Lung (tissue), 13 donors: ENCODE measurements around the gene SLC10A7. TPM values are rescaled to one million over a fixed set of nuclear protein-coding genes. Genes with fewer than 3 reads are reported as not detected.

Experiments
- ATAC-seq: fragments of 200-7000 bp; cut with Tn5 transposase; one replicate; pipeline ENCODE4 v1.9.1; 2020; ENCODE audit warnings: moderate number of reproducible peaks; ENCODE audit not compliant: insufficient read depth, low FRiP score
- DNase-seq, 3 donors: peaks; one replicate each; pipeline ENCODE4 v3.0.0-alpha.2; 2013 to 2017
- H3K27ac ChIP-seq, 2 donors: one replicate each; pipeline ENCODE4 v1.5.1; 2013; ENCODE audit warnings: mild to moderate bottlenecking in 2 of 2, moderate library complexity in 2 of 2, control low read depth in 1 of 2, inconsistent platforms in 1 of 2, low read depth in 1 of 2, low read length in 1 of 2
- H3K27me3 ChIP-seq, 3 donors: one replicate each; pipeline ENCODE4 v1.5.1; 2013; ENCODE audit warnings: low read length in 2 of 3; ENCODE audit not compliant: control insufficient read depth in 3 of 3, insufficient read depth in 3 of 3
- H3K36me3 ChIP-seq, 4 donors: one replicate each; pipeline ENCODE4 v1.5.1; 2013; ENCODE audit warnings: low read length in 4 of 4, mild to moderate bottlenecking in 1 of 4, moderate library complexity in 1 of 4; ENCODE audit not compliant: control insufficient read depth in 4 of 4, insufficient read depth in 4 of 4
- H3K4me1 ChIP-seq, 5 donors: one replicate each; pipeline ENCODE4 v1.5.1; 2013; ENCODE audit warnings: low read length in 5 of 5, mild to moderate bottlenecking in 2 of 5, moderate library complexity in 1 of 5; ENCODE audit not compliant: control insufficient read depth in 5 of 5, insufficient read depth in 5 of 5
- H3K4me3 ChIP-seq: one replicate; pipeline ENCODE4 v1.5.1; 2013; ENCODE audit warnings: mild to moderate bottlenecking, control low read depth, moderate library complexity
- H3K9ac ChIP-seq, 2 donors: one replicate each; pipeline ENCODE4 v1.5.1; 2013; ENCODE audit warnings: low read length in 2 of 2, control low read depth in 1 of 2; ENCODE audit not compliant: insufficient read depth in 1 of 2
- H3K9me3 ChIP-seq, 4 donors: one replicate each; pipeline ENCODE4 v1.5.1; 2013; ENCODE audit warnings: low read length in 3 of 4, mild to moderate bottlenecking in 1 of 4, moderate library complexity in 1 of 4; ENCODE audit not compliant: control insufficient read depth in 4 of 4, insufficient read depth in 3 of 4
- CTCF ChIP-seq: IDR thresholded peaks from 2 replicates; pipeline ENCODE4 v1.5.1; 2012; ENCODE audit warnings: mild to moderate bottlenecking; ENCODE audit errors: control extremely low read depth, extremely low read depth
- WGBS, 2 donors: extraction: QIAGEN DNeasy Blood & Tissue Kit; methylation state at CpG; one replicate each; pipeline ENCODE4 v1.1.7; 2013; 5-methylcytosine and 5-hydroxymethylcytosine counted together
- polyA plus RNA-seq, 2 donors: library from polyadenylated mRNA; stranded (reverse); fragments of 200-250 nt; gene quantifications; one replicate each; pipeline ENCODE4 v1.2.1, GENCODE V29; 2013
- small RNA-seq: library from RNA; depleted of rRNA; stranded (forward); fragments of <200 nt; gene quantifications from one replicate; pipeline ENCODE3, GENCODE V24; 2014; ENCODE audit warnings: low replicate concordance
- total RNA-seq, 2 donors: library from RNA; depleted of rRNA in 1 of 2; stranded (reverse); fragments of >200 nt in 1 of 2; gene quantifications; one replicate each; pipeline ENCODE4 v1.2.1, GENCODE V29; 2014 to 2021
- donor health status: control.
- donor health status: control.
- donor health status: Bipolar disorder and iron deficiency.
- donor health status: healthy.
- donor health status: DM: yes; HTN: yes; CAD: no.

The SLC10A7 gene
- total and polyA plus RNA-seq, 4 donors, result 3.2 to 33.4 (median 13.3) TPM

- Histone ChIP-seq H3K27ac (no peak overlapping the region), H3K27me3 (no peaks in the 10 kb centered on the region), H3K36me3 (no peaks in the 10 kb centered on the region), H3K9me3 (no peaks in the 10 kb centered on the region), H3K4me1 (no peaks in the 10 kb centered on the region), H3K9ac (no peak overlapping the region), H3K4me3 (no peak overlapping the region)
- DNase-seq (no peak), ATAC-seq (no peak)
- 62 to 71% methylated on average over 2 of the region's 2 CpGs for WGBS, 2 donors
- no peak for TF ChIP-seq CTCF
Observed at GRCh38 chr4:146210890-146211289, 310.9 kb downstream of the SLC10A7 start.

DNA sequence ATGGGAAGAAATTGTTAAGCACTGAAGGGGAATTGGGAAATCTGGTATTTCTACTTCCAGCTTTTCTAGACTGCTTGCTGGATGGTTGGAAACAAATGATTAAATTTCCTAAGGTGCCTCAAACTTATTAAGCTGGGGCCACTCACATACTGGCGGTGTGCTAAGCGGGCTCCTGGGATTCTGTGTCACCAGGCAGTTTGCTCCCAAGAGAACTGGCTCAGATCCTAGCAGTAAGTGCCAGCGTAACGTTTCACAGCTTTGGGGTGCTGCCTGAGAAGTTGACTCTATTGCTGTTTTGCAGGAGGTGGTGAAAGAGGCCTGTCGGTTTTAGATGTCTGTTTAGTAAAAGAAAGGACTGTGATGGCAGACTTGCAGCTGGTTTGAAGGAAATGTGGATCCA is 314.3 kb downstream of the SLC10A7 start:
- no peak for TF ChIP-seq CTCF
- Histone ChIP-seq H3K4me3 (no peak overlapping the region), H3K9me3 (peaks cover 0 to 3% (median 0%) of the 10 kb centered on the region in 4 donors), H3K27me3 (no peaks in the 10 kb centered on the region), H3K9ac (no peak overlapping the region), H3K27ac (no peak overlapping the region), H3K4me1 (no peaks in the 10 kb centered on the region), H3K36me3 (no peaks in the 10 kb centered on the region)
- DNase-seq, result peak; percentile 17 to 49 (median 23)
- no peak for ATAC-seq
- WGBS, 2 donors, result 75 to 76% methylated on average over 5 of the region's 5 CpGs

Small RNA genes within 50 kb of the gene (small RNA-seq; reads per million reads assigned to genes)
- gene MIR7849, result not detected

Other genes with a start within 250 kb of the SLC10A7 start
- under 1 TPM in 1 of 2 donors, not detected in 1; 0.06 TPM for gene POU4F2, start 117.0 kb upstream of the SLC10A7 start, total RNA-seq
- not detected for gene POU4F2, start 117.0 kb upstream of the SLC10A7 start, polyA plus RNA-seq